Breast epithelium (tissue), 4 donors: Measurements from ENCODE around the gene TRMU. TPM values are rescaled to one million over a fixed set of nuclear protein-coding genes. Genes with fewer than 3 reads are reported as not detected.

Source experiments
- DNase-seq, 2 donors: peaks; one replicate each; pipeline ENCODE4 v3.0.0-alpha.2; 2019; ENCODE audit warnings: low spot score in 2 of 2
- H3K27ac ChIP-seq, 2 donors: fragments of 200-600 bp; sonication (generic) in 1 of 2; one replicate each; pipeline ENCODE4 v1.5.1; 2016 to 2019; ENCODE audit warnings: mild to moderate bottlenecking in 1 of 2
- H3K27me3 ChIP-seq, 2 donors: fragments of 200-600 bp; sonication (generic) in 1 of 2; one replicate each; pipeline versions ENCODE4 v1.5.1 to v1.6.0; 2017 to 2019; ENCODE audit warnings: control low read depth in 1 of 2, mild to moderate bottlenecking in 1 of 2
- H3K36me3 ChIP-seq: fragments of 200-600 bp; one replicate; pipeline ENCODE4 v1.5.1; 2019
- H3K4me1 ChIP-seq, 2 donors: fragments of 200-600 bp; sonication (generic); one replicate each; pipeline ENCODE4 v1.5.1; 2016 to 2019; ENCODE audit warnings: control low read depth in 1 of 2
- H3K4me3 ChIP-seq, 3 donors: fragments of 200-600 bp; sonication (generic); 1 replicate in 2 of 3; 2 replicates in 1 of 3; pipeline ENCODE4 v1.5.1; 2016 to 2019; ENCODE audit warnings: mild to moderate bottlenecking in 3 of 3, moderate library complexity in 2 of 3
- H3K9me3 ChIP-seq, 2 donors: fragments of 200-600 bp; sonication (generic) in 1 of 2; one replicate each; pipeline ENCODE4 v1.5.1; 2016 to 2019; ENCODE audit warnings: control low read depth in 1 of 2
- POLR2A ChIP-seq: fragments of 450-650 bp; IDR thresholded peaks from one replicate; pipeline ENCODE4 v1.6.1; 2016; ENCODE audit warnings: antibody characterized with exemption, mild to moderate bottlenecking, moderate library complexity
- POLR2AphosphoS5 ChIP-seq, 3 donors: sonication (generic); formaldehyde crosslinking; IDR thresholded peaks; one replicate each; pipeline ENCODE4 v1.6.1; 2017; ENCODE audit warnings: antibody characterized with exemption in 3 of 3
- intact Hi-C: fragments of 100-400 bp; cut with DNase I; formaldehyde crosslinking; loops from one replicate; pipeline ENCODE4 v1.15.1; 2023; ENCODE audit warnings: low total_unique reads
- total RNA-seq, 3 donors: library from RNA; depleted of rRNA; stranded (reverse); fragments of >200 nt; gene quantifications; one replicate each; pipeline ENCODE4 v1.1.0, GENCODE V29; 2016
- TF ChIP-seq, protein P1 (sequence below), 3 donors: fragments of 450-650 bp; IDR thresholded peaks; one replicate each; pipeline ENCODE4 v1.5.1; 2016 to 2017; ENCODE audit warnings: antibody characterized with exemption in 3 of 3, mild to moderate bottlenecking in 3 of 3, moderate library complexity in 3 of 3

TRMU gene
- total RNA-seq, 3 donors from 2014 or later, result 25.4 to 40.6 (median 37.6) TPM

DNA sequence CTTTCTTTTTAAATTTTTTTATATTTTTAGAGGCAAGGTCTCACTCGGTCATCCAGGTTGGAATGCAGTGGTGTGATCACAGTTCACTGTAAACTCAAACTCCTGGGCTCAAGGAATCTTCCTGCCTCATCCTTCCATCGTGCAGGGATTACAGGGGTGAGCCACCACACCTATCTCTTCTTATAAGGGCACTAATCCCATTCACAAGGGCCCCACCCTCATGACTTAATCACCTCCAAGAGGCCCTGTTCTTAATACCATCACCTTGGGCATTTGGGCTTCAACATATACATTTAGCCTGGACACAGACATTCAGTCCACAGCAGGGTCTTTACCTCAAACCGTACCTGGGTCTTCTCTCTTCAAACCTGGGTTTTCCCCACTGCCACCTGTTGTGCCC, 43.3 kb upstream of the TRMU start:
- intact Hi-C loops, result loop anchor here (10.0 kb wide), 2 partner anchors 157 to 297 kb away; no protein-coding TSS in a partner anchor
- TF ChIP-seq, protein P1, sequence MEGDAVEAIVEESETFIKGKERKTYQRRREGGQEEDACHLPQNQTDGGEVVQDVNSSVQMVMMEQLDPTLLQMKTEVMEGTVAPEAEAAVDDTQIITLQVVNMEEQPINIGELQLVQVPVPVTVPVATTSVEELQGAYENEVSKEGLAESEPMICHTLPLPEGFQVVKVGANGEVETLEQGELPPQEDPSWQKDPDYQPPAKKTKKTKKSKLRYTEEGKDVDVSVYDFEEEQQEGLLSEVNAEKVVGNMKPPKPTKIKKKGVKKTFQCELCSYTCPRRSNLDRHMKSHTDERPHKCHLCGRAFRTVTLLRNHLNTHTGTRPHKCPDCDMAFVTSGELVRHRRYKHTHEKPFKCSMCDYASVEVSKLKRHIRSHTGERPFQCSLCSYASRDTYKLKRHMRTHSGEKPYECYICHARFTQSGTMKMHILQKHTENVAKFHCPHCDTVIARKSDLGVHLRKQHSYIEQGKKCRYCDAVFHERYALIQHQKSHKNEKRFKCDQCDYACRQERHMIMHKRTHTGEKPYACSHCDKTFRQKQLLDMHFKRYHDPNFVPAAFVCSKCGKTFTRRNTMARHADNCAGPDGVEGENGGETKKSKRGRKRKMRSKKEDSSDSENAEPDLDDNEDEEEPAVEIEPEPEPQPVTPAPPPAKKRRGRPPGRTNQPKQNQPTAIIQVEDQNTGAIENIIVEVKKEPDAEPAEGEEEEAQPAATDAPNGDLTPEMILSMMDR (IDR thresholded peaks at IDR 0.05), result no peak
- no peak for TF ChIP-seq POLR2A
- no peak for TF ChIP-seq POLR2AphosphoS5 (IDR thresholded peaks at IDR 0.05)
- DNase-seq, result no peak
- Histone ChIP-seq H3K4me3 (no peak overlapping the region), H3K9me3 (peaks cover 5 to 10% of the 10 kb centered on the region in 2 donors), H3K4me1 (peaks cover 0 to 3% of the 10 kb centered on the region in 2 donors), H3K27ac (peak overlapping the region in 1 of 2 donors; percentile 36), H3K36me3 (peaks cover 11% of the 10 kb centered on the region), H3K27me3 (no peaks in the 10 kb centered on the region)

DNA sequence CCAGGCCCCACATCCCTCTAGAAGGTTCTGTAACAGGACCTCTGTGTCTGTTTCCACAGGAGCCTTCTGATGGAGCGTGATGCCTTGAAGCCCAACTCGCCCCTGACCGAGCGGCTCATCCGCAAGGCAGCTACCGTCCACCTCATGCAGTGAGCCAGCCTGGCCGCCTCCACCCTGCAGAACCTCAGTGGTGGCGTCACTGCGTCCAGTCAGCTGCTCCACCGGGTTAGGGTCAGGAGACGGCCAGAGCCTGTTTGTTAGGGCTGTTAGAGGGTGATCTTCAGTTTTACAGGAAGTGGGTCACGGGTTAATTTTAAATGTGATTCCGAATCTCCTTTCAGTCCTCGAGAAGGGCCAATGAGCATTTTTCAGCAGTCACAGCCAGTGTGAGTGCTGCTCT, 42.8 kb upstream of the TRMU start:
- no peak overlapping the region for H3K4me3 ChIP-seq
- H3K27ac ChIP-seq, result peak overlapping the region in 1 of 2 donors; percentile 52
- H3K4me1 ChIP-seq, result peaks cover 0 to 3% of the 10 kb centered on the region in 2 donors
- peaks cover 11% of the 10 kb centered on the region for H3K36me3 ChIP-seq
- no peak for TF ChIP-seq POLR2AphosphoS5 (IDR thresholded peaks at IDR 0.05)
- no peak for TF ChIP-seq POLR2A
- TF ChIP-seq, protein P1 (IDR thresholded peaks at IDR 0.05), result no peak
- H3K9me3 ChIP-seq, result peaks cover 5 to 10% of the 10 kb centered on the region in 2 donors
- intact Hi-C loops, result loop anchor here (10.0 kb wide), 2 partner anchors 158 to 298 kb away; no protein-coding TSS in a partner anchor
- H3K27me3 ChIP-seq, result no peaks in the 10 kb centered on the region
- DNase-seq, result no peak

DNA sequence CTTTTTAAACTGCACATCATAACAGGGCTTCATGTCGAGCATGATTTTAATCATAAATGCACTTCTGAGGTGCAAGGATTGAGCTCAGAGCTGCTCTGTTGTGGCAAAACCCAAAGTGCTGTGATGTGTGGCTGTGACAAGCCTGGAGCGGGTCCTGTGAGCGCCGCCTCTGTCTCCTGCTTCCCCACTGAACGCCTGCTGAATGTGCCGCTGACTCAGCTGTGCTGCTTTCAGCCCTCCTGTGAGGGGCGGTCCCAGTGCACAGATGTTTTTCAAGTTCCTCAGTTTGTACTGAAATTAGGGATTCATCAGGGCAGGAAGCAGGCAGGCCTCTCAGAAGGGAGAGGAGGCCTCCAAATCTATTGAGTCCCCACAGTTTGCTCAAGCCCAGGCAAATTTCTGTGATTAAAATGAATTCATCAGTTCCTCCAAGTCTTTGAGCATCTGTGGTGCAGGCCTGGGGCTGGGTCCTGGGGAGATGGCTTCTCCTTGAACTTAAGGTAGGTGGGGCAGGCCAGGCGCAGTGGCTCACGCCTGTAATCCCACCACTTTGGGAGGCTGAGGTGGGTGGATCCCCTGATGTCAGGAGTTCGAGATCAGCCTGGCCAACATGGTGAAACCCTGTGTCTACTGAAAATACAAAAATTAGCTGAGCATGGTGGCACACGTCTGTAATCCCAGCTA, 41.8 kb upstream of the TRMU start:
- Histone ChIP-seq H3K27me3 (no peaks in the 10 kb centered on the region), H3K4me1 (peaks cover 0 to 3% of the 10 kb centered on the region in 2 donors), H3K36me3 (peaks cover 11% of the 10 kb centered on the region), H3K27ac (peak overlapping the region in 1 of 2 donors; percentile 52), H3K4me3 (no peak overlapping the region), H3K9me3 (peaks cover 5 to 10% of the 10 kb centered on the region in 2 donors)
- intact Hi-C loops, result loop anchor here (10.0 kb wide), 2 partner anchors 159 to 299 kb away; no protein-coding TSS in a partner anchor
- no peak for TF ChIP-seq POLR2AphosphoS5 (IDR thresholded peaks at IDR 0.05)
- no peak for TF ChIP-seq POLR2A
- TF ChIP-seq, protein P1 (IDR thresholded peaks at IDR 0.05), result no peak
- DNase-seq, result no peak

DNA sequence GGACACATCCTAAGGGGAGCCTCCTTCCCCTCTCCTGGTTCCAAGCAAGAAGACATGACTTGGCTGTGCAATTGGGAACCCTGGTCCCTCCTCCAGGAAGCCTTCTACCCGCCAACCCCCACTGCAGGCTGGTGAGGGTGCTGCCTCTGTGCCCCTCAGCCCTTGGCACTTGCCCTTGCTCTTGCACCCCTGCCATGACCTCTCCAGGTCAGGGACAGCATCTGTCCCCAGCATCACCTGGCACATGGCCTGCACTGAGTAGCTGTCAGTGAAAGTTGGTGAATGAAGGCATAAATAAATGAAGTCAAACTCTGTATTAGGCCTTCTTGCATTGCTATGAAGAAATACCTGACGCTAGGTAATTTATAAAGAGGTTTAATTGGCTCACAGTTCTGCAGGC, 40.7 kb upstream of the TRMU start:
- intact Hi-C loops, result loop anchor here (10.0 kb wide), 2 partner anchors 160 to 300 kb away; no protein-coding TSS in a partner anchor
- H3K4me3 ChIP-seq, result no peak overlapping the region
- H3K36me3 ChIP-seq, result peaks cover 11% of the 10 kb centered on the region
- TF ChIP-seq POLR2AphosphoS5 (IDR thresholded peaks at IDR 0.05), result no peak
- TF ChIP-seq, protein P1 (IDR thresholded peaks at IDR 0.05), result no peak
- no peak for TF ChIP-seq POLR2A
- H3K27ac ChIP-seq, result no peak overlapping the region
- H3K4me1 ChIP-seq, result peaks cover 0 to 3% of the 10 kb centered on the region in 2 donors
- peaks cover 5 to 10% of the 10 kb centered on the region in 2 donors for H3K9me3 ChIP-seq
- DNase-seq, result no peak
- H3K27me3 ChIP-seq, result no peaks in the 10 kb centered on the region

DNA sequence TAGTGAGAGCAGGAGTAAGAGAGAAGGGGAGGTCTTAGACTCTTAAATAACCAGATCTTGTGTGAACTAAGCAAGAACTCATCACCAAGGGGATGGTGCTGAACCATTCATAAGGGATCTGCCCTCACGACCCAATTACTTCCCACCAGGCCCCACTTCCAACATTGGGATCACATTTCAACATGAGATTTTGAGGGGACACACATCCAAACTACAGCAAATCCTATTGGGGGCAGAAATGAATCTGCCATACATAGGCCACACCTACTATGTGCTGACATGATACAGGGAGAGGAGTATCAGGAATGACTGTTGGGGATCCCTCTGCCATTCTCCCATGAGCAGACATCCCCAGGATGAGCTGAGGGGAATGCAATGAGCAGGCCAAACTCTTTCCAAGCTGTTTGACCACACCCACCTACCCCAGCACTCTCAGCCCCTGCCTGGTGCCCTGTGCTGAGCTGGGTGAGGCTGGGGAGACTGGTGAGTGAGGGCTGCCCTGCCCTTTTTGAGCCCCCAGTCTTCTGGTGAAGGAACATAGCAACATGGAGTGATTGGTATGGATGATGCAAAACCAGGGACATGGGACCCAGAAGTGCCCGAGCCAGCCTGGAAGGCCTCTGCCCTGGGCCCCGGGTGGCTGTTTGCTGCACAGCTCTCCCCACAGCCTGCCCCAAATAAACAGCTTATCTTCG, 40.1 kb upstream of the TRMU start:
- H3K4me1 ChIP-seq, result peaks cover 0 to 3% of the 10 kb centered on the region in 2 donors
- TF ChIP-seq, protein P1 (IDR thresholded peaks at IDR 0.05), result no peak
- TF ChIP-seq POLR2A (no peak), POLR2AphosphoS5 (IDR thresholded peaks at IDR 0.05) (no peak)
- peaks cover 11% of the 10 kb centered on the region for H3K36me3 ChIP-seq
- H3K27ac ChIP-seq, result peak overlapping the region; percentile 95
- H3K27me3 ChIP-seq, result no peaks in the 10 kb centered on the region
- H3K4me3 ChIP-seq, result peak overlapping the region in 2 of 3 donors; percentile 67 to 76
- intact Hi-C loops, result loop anchor here (10.0 kb wide), 2 partner anchors 161 to 301 kb away; no protein-coding TSS in a partner anchor
- peaks cover 5 to 10% of the 10 kb centered on the region in 2 donors for H3K9me3 ChIP-seq
- DNase-seq, result no peak
